GM19438 (cell line): ENCODE results near the gene NPY4R.
"Not testable (repeated sequence)": the region's sequence is repeated elsewhere in the genome, so short reads cannot be mapped to it uniquely, and the experiment has no call there.

Experiments
- ATAC-seq: cut with Tn5 transposase; IDR thresholded peaks from one replicate; pipeline ENCODE4 v1.9.1; 2021; ENCODE audit warnings: low read depth; ENCODE audit not compliant: unreplicated experiment

The NPY4R gene

GRCh38 chr10:46457071-46457470, 8.7 kb downstream of the NPY4R start:
- not testable (repeated sequence) for ATAC-seq

- ATAC-seq, result not testable (repeated sequence)
Measured at GRCh38 chr10:46455992-46456391, 9.8 kb downstream of the NPY4R start.

GRCh38 chr10:46451365-46451764, 14.4 kb downstream of the NPY4R start:
- ATAC-seq, result not testable (repeated sequence)

GRCh38 chr10:46450829-46451228, 14.9 kb downstream of the NPY4R start:
- ATAC-seq, result not testable (repeated sequence)

- not testable (repeated sequence) for ATAC-seq
Measured at GRCh38 chr10:46447439-46447838, 18.3 kb downstream of the NPY4R start.

- not testable (repeated sequence) for ATAC-seq
Measured at GRCh38 chr10:46445389-46446122, 20.2 kb downstream of the NPY4R start.

GRCh38 chr10:46443422-46443821, 22.3 kb downstream of the NPY4R start:
- ATAC-seq, result not testable (repeated sequence)

GRCh38 chr10:46442706-46443275, 23.0 kb downstream of the NPY4R start:
- ATAC-seq, result not testable (repeated sequence)

GRCh38 chr10:46441837-46442278, 23.9 kb downstream of the NPY4R start:
- ATAC-seq, result not testable (repeated sequence)

GRCh38 chr10:46440942-46441341, 24.8 kb downstream of the NPY4R start:
- ATAC-seq, result not testable (repeated sequence)

GRCh38 chr10:46423550-46423949, 42.2 kb downstream of the NPY4R start:
- ATAC-seq, result not testable (repeated sequence)

- ATAC-seq, result not testable (repeated sequence)
Measured at GRCh38 chr10:46419570-46420379, 46.0 kb downstream of the NPY4R start.

GRCh38 chr10:46418283-46418682, 47.5 kb downstream of the NPY4R start:
- not testable (repeated sequence) for ATAC-seq

- not testable (repeated sequence) for ATAC-seq
Measured at GRCh38 chr10:46415291-46415690, 50.5 kb downstream of the NPY4R start.

GRCh38 chr10:46412665-46413064, 53.1 kb downstream of the NPY4R start:
- not testable (repeated sequence) for ATAC-seq

- not testable (repeated sequence) for ATAC-seq
Measured at GRCh38 chr10:46411123-46411522, 54.6 kb downstream of the NPY4R start.
